ENCODE data around the gene IMMP2L. TPM values are rescaled to one million over a fixed set of nuclear protein-coding genes. Genes with fewer than 3 reads are reported as not detected.

The IMMP2L gene
- total and polyA plus RNA-seq, 2 donors (not counting 3 experiments of a cell fraction or from before 2014, with no cell fraction given), result 9.9 to 11.8 TPM

DNA sequence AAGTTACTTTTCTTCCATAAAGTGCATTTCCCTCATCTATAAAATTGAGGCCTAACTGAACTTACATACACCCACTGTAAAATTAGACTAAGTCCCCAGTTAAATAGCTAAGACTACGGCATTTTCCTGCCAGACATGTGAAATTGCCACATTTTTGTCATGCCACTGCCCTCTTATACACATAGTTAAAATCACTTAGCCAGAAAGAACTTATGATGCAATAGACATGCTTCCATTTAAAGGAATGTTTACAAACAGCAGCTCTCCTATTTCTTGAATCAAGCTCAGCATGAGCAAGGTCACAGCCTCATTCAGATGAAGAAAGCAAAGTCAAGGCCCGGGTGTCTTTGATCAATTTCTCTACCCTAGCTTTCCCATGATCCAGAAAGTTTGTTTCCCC, 295.7 kb downstream of the IMMP2L start:
- no peak overlapping the region for H3K4me3 ChIP-seq (replicated peaks in 1 of 3; ENCODE audit: insufficient read depth in 1 of 3, low read depth in 1 of 3, low read length in 3 of 3)
- POLR2A ChIA-PET, result no interaction called here
- no TSS peak for BruUV-seq (replicated peaks)
- CTCF ChIA-PET, result no interaction called here
- DNase-seq (ENCODE audit: low read depth, low spot score) (no peak), FAIRE-seq (no peak)
- no peak overlapping the region for H3K4me2 ChIP-seq (ENCODE audit: insufficient read depth, low read length)
- no peak for TF ChIP-seq POLR2A (IDR thresholded peaks at IDR 0.05; ENCODE audit: low read depth, low read length)
- no peak for TF ChIP-seq POLR2AphosphoS5 (IDR thresholded peaks at IDR 0.05; ENCODE audit: insufficient read depth, low read depth, low read length)
- no peak for TF ChIP-seq JUN (IDR thresholded peaks at IDR 0.05; ENCODE audit: borderline replicate concordance, insufficient read depth, insufficient read length, low read depth)
- no peak for TF ChIP-seq GATA2 (IDR thresholded peaks at IDR 0.05; ENCODE audit: insufficient read depth, insufficient read length, low read depth, low read length)
- TF ChIP-seq, protein P1, sequence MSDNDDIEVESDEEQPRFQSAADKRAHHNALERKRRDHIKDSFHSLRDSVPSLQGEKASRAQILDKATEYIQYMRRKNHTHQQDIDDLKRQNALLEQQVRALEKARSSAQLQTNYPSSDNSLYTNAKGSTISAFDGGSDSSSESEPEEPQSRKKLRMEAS (IDR thresholded peaks at IDR 0.05; ENCODE audit: insufficient read depth, insufficient read length), result no peak
- H3K27me3 ChIP-seq (ENCODE audit: control insufficient read depth in 2 of 2, insufficient read depth in 2 of 2, low read length in 2 of 2), result no peaks in the 10 kb centered on the region
- H3K4me1 ChIP-seq (ENCODE audit: control insufficient read depth, extremely low read depth, insufficient read depth, low read length), result no peaks in the 10 kb centered on the region
- no peak overlapping the region for H3K27ac ChIP-seq (ENCODE audit: insufficient read depth, low read depth, low read length)
- no peaks in the 10 kb centered on the region for H3K36me3 ChIP-seq (ENCODE audit: control insufficient read depth in 2 of 2, extremely low read depth in 1 of 2, insufficient read depth in 2 of 2, low read length in 2 of 2)
- dilution Hi-C loops (cut with MboI; ENCODE audit: extremely low pct_ligation_motif_present, low sequenced_read_pairs) (no loop called here), intact Hi-C loops (cut with micrococcal nuclease) (no loop called here)
- no peaks in the 10 kb centered on the region for H4K20me1 ChIP-seq (replicated peaks; ENCODE audit: control insufficient read depth, extremely low read depth, insufficient read depth, low read length)
- no peaks in the 10 kb centered on the region for H3K9me3 ChIP-seq (replicated peaks; ENCODE audit: control insufficient read depth, insufficient read depth, low read length)
- no peak overlapping the region for H2AFZ ChIP-seq (ENCODE audit: low read depth, low read length)
- no peaks in the 10 kb centered on the region for H3K79me2 ChIP-seq (ENCODE audit: control insufficient read depth, insufficient read depth, low read length)
- no peak overlapping the region for H3K9ac ChIP-seq (replicated peaks; ENCODE audit: extremely low read depth, insufficient read depth, low read length)
- no peaks in the 10 kb centered on the region for H3K9me1 ChIP-seq (replicated peaks; ENCODE audit: control insufficient read depth, extremely low read depth, insufficient read depth, low read length)

DNA sequence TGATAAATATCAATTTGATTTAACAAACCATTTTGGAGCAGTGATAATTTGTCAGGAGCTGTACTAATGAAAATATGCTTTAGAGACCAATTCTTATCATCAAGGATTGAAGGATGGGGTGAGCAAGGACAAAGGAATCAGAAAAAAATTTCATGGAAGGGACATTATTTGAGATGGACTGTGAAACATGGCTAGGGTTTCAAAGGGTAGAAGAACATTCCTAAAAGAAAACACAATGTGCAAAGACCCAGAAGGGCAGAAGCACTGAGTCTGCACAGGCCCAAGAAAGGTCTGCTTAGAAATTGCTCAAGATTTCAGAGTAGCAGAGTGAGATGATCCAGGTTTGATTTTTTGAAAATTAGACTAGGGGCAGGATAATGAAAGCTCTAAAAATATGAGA, 296.9 kb downstream of the IMMP2L start:
- CTCF ChIA-PET, result no interaction called here
- no peak overlapping the region for H3K9ac ChIP-seq (replicated peaks; ENCODE audit: extremely low read depth, insufficient read depth, low read length)
- POLR2A ChIA-PET, result no interaction called here
- no peaks in the 10 kb centered on the region for H3K79me2 ChIP-seq (ENCODE audit: control insufficient read depth, insufficient read depth, low read length)
- H3K9me3 ChIP-seq (replicated peaks; ENCODE audit: control insufficient read depth, insufficient read depth, low read length), result no peaks in the 10 kb centered on the region
- intact Hi-C loops (cut with micrococcal nuclease) (no loop called here), dilution Hi-C loops (cut with MboI; ENCODE audit: extremely low pct_ligation_motif_present, low sequenced_read_pairs) (no loop called here)
- H3K27ac ChIP-seq (ENCODE audit: insufficient read depth, low read depth, low read length), result no peak overlapping the region
- TF ChIP-seq POLR2A (IDR thresholded peaks at IDR 0.05; ENCODE audit: low read depth, low read length) (no peak), JUN (IDR thresholded peaks at IDR 0.05; ENCODE audit: borderline replicate concordance, insufficient read depth, insufficient read length, low read depth) (no peak), GATA2 (IDR thresholded peaks at IDR 0.05; ENCODE audit: insufficient read depth, insufficient read length, low read depth, low read length) (no peak), POLR2AphosphoS5 (IDR thresholded peaks at IDR 0.05; ENCODE audit: insufficient read depth, low read depth, low read length) (no peak), FOS (IDR thresholded peaks at IDR 0.05; ENCODE audit: borderline replicate concordance, insufficient read depth, low read length) (no peak), MYC (IDR thresholded peaks at IDR 0.05; ENCODE audit: low read depth, low read length) (no peak), EZH2 (IDR thresholded peaks at IDR 0.05; ENCODE audit: borderline replicate concordance, low read depth, low read length, severe bottlenecking) (no peak)
- TF ChIP-seq, protein P1 (IDR thresholded peaks at IDR 0.05; ENCODE audit: insufficient read depth, insufficient read length), result no peak
- TF ChIP-seq, protein P2, sequence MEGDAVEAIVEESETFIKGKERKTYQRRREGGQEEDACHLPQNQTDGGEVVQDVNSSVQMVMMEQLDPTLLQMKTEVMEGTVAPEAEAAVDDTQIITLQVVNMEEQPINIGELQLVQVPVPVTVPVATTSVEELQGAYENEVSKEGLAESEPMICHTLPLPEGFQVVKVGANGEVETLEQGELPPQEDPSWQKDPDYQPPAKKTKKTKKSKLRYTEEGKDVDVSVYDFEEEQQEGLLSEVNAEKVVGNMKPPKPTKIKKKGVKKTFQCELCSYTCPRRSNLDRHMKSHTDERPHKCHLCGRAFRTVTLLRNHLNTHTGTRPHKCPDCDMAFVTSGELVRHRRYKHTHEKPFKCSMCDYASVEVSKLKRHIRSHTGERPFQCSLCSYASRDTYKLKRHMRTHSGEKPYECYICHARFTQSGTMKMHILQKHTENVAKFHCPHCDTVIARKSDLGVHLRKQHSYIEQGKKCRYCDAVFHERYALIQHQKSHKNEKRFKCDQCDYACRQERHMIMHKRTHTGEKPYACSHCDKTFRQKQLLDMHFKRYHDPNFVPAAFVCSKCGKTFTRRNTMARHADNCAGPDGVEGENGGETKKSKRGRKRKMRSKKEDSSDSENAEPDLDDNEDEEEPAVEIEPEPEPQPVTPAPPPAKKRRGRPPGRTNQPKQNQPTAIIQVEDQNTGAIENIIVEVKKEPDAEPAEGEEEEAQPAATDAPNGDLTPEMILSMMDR (IDR thresholded peaks at IDR 0.05; ENCODE audit: extremely low read depth in 1 of 2, insufficient read depth in 1 of 2, low read depth in 1 of 2, low read length in 2 of 2), result no peak
- H3K9me1 ChIP-seq (replicated peaks; ENCODE audit: control insufficient read depth, extremely low read depth, insufficient read depth, low read length), result no peaks in the 10 kb centered on the region
- H3K36me3 ChIP-seq (ENCODE audit: control insufficient read depth in 2 of 2, extremely low read depth in 1 of 2, insufficient read depth in 2 of 2, low read length in 2 of 2), result no peaks in the 10 kb centered on the region
- DNase-seq (ENCODE audit: low read depth, low spot score) (no peak), FAIRE-seq (no peak)
- H3K4me2 ChIP-seq (ENCODE audit: insufficient read depth, low read length), result no peak overlapping the region
- H3K27me3 ChIP-seq (ENCODE audit: control insufficient read depth in 2 of 2, insufficient read depth in 2 of 2, low read length in 2 of 2), result no peaks in the 10 kb centered on the region
- H3K4me3 ChIP-seq (replicated peaks in 1 of 3; ENCODE audit: insufficient read depth in 1 of 3, low read depth in 1 of 3, low read length in 3 of 3), result no peak overlapping the region
- H4K20me1 ChIP-seq (replicated peaks; ENCODE audit: control insufficient read depth, extremely low read depth, insufficient read depth, low read length), result no peaks in the 10 kb centered on the region
- H3K4me1 ChIP-seq (ENCODE audit: control insufficient read depth, extremely low read depth, insufficient read depth, low read length), result no peaks in the 10 kb centered on the region
- BruUV-seq (replicated peaks), result no TSS peak
- H2AFZ ChIP-seq (ENCODE audit: low read depth, low read length), result no peak overlapping the region
